Activated CD8-positive, alpha-beta memory T cell treated with anti-CD3 and anti-CD28 coated beads for 36 hours (primary cell): ENCODE results near the gene PTBP1. TPM values are rescaled to one million over a fixed set of nuclear protein-coding genes. Genes with fewer than 3 reads are reported as not detected.
"Not testable (repeated sequence)": the region's sequence is repeated elsewhere in the genome, so short reads cannot be mapped to it uniquely, and the experiment has no call there.

Experiments used
- CTCF ChIA-PET: fragments of 350-600 bp; sonication (Branson Sonifier 250); formaldehyde crosslinking; loops from one replicate; lab custom pipeline; 2021; ENCODE audit warnings: antibody characterized with exemption; lab: Charles Lee
- POLR2A ChIA-PET: fragments of 350-600 bp; sonication (Branson Sonifier 250); formaldehyde crosslinking; loops from one replicate; lab custom pipeline; 2021; ENCODE audit warnings: antibody characterized with exemption; lab: Charles Lee
- total RNA-seq, 2 experiments: library from RNA; stranded (reverse); gene quantifications; one replicate each; pipeline ENCODE4 v1.2.3, GENCODE V29; 2021

PTBP1 gene
- total RNA-seq, 2 experiments from 2014 or later: 872 to 908 TPM

GRCh38 chr19:843836-844545 lies 46.7 kb downstream of the PTBP1 start:
- CTCF ChIA-PET: interaction anchor here (1.1 to 1.5 kb wide), 2 partner anchors 12 to 76 kb away, joined by 3 to 6 read pairs; no protein-coding TSS in a partner anchor
- POLR2A ChIA-PET: no interaction called here

GRCh38 chr19:844546-844971 lies 47.3 kb downstream of the PTBP1 start:
- CTCF ChIA-PET: no interaction called here
- POLR2A ChIA-PET: no interaction called here

- POLR2A ChIA-PET: no interaction called here
- CTCF ChIA-PET: interaction anchor here (0.7 kb wide), 1 partner anchor 19 kb away, joined by 5 read pairs; no protein-coding TSS in a partner anchor
Measured at GRCh38 chr19:845707-846521, 48.7 kb downstream of the PTBP1 start.

- ChIA-PET CTCF (interaction anchor here (1.1 kb wide), 1 partner anchor 74 kb away, joined by 6 read pairs; no protein-coding TSS in a partner anchor), POLR2A (no interaction called here)
Measured at GRCh38 chr19:848386-848921, 51.2 kb downstream of the PTBP1 start.

GRCh38 chr19:849195-849594 lies 51.9 kb downstream of the PTBP1 start:
- POLR2A ChIA-PET: not testable (repeated sequence)
- CTCF ChIA-PET: interaction anchor here (0.6 to 1.1 kb wide), 2 partner anchors 73 to 355 kb away, joined by 3 to 6 read pairs; no protein-coding TSS in a partner anchor

- ChIA-PET POLR2A (no interaction called here), CTCF (interaction anchor here (0.5 kb wide), 1 partner anchor 81 kb away, joined by 3 read pairs; no protein-coding TSS in a partner anchor)
Measured at GRCh38 chr19:850221-850978, 53.1 kb downstream of the PTBP1 start.

GRCh38 chr19:850979-851335 lies 53.7 kb downstream of the PTBP1 start:
- CTCF ChIA-PET: no interaction called here
- POLR2A ChIA-PET: no interaction called here

- POLR2A ChIA-PET: no interaction called here
- CTCF ChIA-PET: no interaction called here
Measured at GRCh38 chr19:852136-853013, 55.1 kb downstream of the PTBP1 start, which contains the start of gene ELANE. Gene ELANE (plus strand): TSS chr19:852303. CDS start chr19:852329, 26 bp downstream.

- ChIA-PET CTCF (no interaction called here), POLR2A (no interaction called here)
Measured at GRCh38 chr19:853014-853585, 55.8 kb downstream of the PTBP1 start.

GRCh38 chr19:853614-854220 lies 56.5 kb downstream of the PTBP1 start:
- CTCF ChIA-PET: interaction anchor here (1.0 kb wide), 1 partner anchor 10 kb away, joined by 3 read pairs; no protein-coding TSS in a partner anchor

GRCh38 chr19:854549-854948 lies 57.3 kb downstream of the PTBP1 start:
- ChIA-PET CTCF (interaction anchor here (1.0 kb wide), 1 partner anchor 9 kb away, joined by 3 read pairs; no protein-coding TSS in a partner anchor), POLR2A (no interaction called here)

More at GRCh38 chr19:853614-854220, 56.5 kb downstream of the PTBP1 start:
- POLR2A ChIA-PET: not testable (repeated sequence)

GRCh38 chr19:855142-855541 lies 57.9 kb downstream of the PTBP1 start:
- ChIA-PET POLR2A (no interaction called here), CTCF (interaction anchor here (0.9 kb wide), 1 partner anchor 65 kb away, joined by 3 read pairs; no protein-coding TSS in a partner anchor)

GRCh38 chr19:855566-856120 lies 58.4 kb downstream of the PTBP1 start:
- CTCF ChIA-PET: interaction anchor here (0.9 to 2.0 kb wide), 4 partner anchors 12 to 128 kb away, joined by 3 to 6 read pairs (median 4); partner anchors contain the start of gene WDR18
- POLR2A ChIA-PET: no interaction called here

GRCh38 chr19:858284-858683 lies 61.0 kb downstream of the PTBP1 start:
- CTCF ChIA-PET: interaction anchor here (0.7 to 2.8 kb wide), 6 partner anchors 16 to 126 kb away, joined by 3 to 14 read pairs (median 4); partner anchors contain the start of gene WDR18

GRCh38 chr19:858868-859843 lies 61.9 kb downstream of the PTBP1 start, which contains the start of gene CFD:
Gene CFD (plus strand): TSS chr19:859664. CDS start chr19:859690, 26 bp downstream.
- POLR2A ChIA-PET: interaction anchor here (0.7 kb wide), 1 partner anchor 103 kb away, joined by 9 read pairs; no protein-coding TSS in a partner anchor
- CTCF ChIA-PET: interaction anchor here (1.0 to 2.8 kb wide), 6 partner anchors 16 to 123 kb away, joined by 3 to 14 read pairs (median 4); no protein-coding TSS in a partner anchor

More at GRCh38 chr19:858284-858683, 61.0 kb downstream of the PTBP1 start:
- POLR2A ChIA-PET: interaction anchor here (0.7 kb wide), 1 partner anchor 103 kb away, joined by 9 read pairs; no protein-coding TSS in a partner anchor
